HG03460 (cell line): ENCODE data around the gene CCDC51.

Experiments
- ATAC-seq: cut with Tn5 transposase; IDR thresholded peaks from one replicate; pipeline ENCODE4 v1.9.1; 2021; ENCODE audit not compliant: unreplicated experiment

Gene CCDC51

DNA sequence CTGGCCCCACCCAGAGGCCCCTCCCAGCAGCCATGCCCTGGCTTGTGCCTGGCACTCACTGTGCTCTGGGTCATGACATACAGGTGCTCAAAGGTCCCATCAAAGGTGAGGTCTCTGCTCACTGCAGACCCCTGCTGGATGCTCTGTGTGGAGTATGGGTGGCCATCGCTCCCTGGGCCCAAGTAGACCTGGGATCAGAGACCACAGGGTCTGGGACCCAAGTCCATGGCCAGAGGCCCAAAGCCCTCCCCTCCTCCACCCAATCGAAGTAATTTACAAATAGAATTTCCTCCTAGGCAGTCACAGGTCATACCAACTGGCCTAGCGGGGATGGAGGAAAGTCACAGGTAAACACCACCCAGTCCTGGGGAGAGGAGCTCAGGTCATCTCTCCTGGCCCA, 17.6 kb downstream of the CCDC51 start:
- ATAC-seq = no peak

DNA sequence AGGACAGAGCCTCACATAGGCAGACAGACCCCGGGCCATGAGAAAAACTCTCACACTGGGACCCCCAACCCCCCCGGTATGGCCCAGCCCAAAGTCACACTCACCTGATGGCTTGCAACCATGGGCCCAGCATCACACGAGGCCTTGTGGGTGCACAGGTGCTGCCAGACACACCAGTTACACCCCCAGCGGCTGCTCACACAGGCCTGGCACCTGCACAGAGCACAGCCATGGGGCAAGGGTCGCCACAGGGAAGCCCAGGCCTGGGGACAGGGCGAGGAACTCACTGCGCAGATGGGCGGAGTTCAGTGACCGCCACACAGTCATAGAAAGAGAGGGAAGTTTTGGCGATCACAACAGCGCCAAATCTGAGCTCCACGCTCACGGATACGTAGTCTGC, 19.4 kb downstream of the CCDC51 start:
- no peak for ATAC-seq

DNA sequence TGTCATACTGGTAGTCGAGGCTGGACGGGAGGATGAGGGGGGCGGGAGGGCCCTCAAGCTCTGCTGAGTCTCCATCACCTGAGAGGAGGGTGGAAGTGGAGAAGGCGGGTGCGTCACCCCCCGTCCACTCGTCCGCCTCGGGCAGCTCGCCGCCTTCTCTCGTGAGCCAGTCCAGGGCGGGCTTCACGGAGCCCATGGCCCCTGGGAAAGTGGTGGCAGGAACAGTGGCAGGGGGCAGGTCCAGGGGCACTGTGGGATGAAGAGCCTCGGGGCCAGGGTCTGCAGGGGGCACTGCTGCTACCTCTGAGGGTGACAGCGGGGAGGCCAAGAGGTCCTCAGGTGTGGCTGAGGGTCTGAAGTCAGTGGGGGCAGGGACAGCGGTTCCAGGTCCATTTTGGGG, 20.3 kb downstream of the CCDC51 start:
- ATAC-seq = no peak

DNA sequence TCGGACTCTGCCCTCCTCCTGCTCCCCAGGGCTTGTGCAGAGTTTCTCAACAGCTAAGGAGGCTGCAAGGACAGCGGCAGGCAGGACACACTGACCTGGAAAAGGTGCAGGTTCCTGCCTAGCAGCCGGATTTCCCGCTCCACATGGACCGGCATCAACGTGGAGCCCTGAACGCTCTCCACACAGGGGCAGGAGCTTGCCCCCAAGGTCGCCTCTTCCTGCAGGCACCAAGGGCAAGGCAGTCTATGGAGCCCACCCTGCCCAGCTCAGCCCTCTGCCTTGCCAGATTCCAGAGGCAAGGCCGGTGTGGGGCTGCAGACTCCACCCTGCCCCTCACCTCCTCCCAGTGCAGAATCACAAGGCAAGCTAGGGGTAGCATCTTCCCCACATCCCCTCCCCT, 20.8 kb downstream of the CCDC51 start:
- no peak for ATAC-seq

DNA sequence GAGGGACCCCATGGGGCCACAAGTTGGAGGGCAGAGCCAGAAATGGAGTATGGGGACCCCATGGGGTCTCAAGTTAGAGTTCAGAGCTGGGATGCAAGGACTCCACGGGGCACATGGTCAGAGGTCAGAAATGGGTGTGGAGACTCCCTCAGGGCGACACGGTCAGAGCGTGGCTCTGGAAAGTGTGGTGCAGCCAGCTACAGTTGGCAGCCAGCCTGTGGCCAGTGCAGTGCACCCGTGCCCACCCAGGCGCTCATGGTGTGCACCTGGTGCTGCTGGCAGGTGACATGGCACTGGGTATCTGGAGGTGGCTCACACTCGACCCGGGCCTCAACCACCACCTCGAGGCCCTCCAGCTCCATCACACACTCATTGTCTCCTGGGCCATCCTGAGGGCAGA, 21.3 kb downstream of the CCDC51 start:
- no peak for ATAC-seq

DNA sequence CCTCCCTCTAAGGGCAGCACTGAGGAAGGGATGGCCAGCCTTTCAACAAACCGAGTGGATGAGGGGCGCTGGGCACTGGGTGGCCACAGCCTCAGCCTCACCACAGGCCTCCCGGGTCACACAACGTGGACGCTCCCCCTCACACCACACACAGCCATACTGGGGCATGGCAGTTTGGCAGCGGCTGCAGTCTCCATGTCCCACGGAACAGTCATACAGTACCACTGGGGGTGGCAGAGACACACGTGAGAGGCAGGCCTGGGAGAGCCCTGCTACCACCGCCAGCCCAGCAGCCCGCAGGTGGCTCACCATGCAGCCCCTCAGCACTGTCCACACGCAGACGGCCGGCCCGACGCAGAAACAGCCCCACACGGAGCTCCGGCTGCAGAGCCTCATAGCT, 21.8 kb downstream of the CCDC51 start:
- ATAC-seq = no peak

DNA sequence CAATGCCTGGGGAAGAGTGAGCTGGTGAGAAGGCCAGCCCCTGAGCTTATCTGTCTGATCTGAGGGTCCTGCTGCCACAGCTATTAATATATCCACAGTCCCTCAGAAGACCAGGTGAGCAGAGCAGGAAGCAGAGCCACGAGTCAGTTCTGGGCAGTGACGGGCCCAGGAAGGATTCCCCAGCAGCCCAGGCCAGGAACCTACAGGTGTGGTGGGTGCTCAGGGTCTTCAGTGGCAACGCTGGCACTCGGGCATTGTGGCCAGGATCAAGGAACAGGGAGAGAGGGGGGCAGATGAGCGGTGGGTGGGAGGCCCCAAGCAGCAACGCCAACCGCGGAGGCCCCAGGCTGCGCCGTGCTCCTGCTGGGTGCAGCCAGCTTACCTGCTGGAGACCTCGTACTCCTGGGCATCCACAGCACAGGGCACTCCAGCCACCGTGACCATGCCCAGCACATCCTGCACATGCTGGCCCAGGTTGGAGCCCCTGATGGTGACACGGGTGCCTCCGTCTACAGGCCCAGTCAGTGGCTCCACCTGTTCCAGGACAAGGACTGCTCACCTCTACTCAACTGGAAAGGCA, 22.3 kb downstream of the CCDC51 start:
- no peak for ATAC-seq

DNA sequence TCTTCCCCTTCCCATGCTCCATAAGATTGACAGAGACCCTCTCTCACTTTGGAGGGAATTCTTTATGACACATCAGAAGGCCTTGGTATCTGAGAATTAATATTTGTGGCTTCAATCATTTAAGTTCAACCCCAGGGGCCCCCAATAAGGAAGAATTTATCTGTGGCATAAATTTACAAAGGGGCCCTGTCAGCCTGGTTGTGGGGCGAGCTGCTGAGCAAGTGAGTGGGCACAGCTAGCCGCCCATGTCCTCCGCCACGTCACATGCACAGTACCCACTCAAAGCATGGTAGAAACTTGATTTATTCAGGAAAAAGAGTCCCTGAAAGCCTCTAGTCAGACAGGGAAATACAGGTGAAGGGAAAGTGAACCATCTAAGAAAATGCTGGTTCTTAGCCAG, 23.4 kb downstream of the CCDC51 start:
- no peak for ATAC-seq

DNA sequence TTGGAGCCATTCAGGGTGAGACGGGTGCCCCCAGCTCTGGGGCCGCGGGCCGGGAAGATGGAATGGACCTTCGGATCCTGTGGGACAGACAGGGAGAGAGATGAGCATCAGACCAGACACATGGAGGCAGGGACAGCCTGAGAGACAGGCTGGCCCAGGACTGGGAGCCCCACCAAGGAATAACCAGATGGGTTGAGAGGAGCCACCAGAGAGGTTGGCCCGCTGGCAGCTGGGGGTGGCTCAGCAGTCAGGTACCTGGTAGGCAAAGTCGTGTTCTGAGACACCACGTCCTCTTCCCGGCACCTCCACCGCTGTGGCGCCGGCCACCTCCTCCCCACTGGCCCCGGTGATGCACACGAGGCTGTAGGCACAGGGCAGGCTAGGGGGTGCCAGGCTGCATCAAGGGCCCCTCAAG, 23.8 kb downstream of the CCDC51 start:
- ATAC-seq = no peak

DNA sequence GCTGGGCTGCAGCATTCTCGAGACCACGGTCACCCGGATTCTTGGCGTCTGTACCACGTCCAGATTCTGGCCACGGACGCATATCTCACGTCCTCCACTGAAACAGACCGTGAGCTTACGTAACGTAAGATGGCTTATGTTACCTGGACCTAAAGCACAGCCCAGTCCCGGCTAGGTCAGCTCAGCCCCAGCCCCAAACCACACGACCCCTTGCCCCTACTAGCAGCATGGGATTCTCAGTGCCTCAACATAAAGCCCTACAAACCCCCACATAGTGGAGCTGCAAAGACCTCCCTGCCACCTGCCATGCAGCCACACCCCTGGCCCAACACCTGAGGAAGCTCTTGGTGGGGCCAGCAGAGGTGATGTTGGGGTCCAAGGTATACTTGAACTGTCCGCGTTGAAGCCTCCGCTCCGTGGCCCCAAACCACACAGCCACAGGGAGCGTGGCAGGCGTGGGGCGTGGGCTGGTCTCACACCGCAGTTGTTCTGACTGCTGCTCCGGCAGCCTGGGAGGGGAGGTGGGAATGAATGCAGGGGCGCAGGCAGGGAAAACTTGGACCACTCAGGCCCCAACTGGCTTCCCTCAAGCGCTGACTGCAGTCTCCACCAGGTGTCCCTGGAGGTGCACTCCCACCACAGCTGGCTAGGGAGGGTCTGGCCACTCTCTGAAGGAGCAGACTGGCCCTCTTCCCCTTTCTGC, 24.5 kb downstream of the CCDC51 start:
- no peak for ATAC-seq

DNA sequence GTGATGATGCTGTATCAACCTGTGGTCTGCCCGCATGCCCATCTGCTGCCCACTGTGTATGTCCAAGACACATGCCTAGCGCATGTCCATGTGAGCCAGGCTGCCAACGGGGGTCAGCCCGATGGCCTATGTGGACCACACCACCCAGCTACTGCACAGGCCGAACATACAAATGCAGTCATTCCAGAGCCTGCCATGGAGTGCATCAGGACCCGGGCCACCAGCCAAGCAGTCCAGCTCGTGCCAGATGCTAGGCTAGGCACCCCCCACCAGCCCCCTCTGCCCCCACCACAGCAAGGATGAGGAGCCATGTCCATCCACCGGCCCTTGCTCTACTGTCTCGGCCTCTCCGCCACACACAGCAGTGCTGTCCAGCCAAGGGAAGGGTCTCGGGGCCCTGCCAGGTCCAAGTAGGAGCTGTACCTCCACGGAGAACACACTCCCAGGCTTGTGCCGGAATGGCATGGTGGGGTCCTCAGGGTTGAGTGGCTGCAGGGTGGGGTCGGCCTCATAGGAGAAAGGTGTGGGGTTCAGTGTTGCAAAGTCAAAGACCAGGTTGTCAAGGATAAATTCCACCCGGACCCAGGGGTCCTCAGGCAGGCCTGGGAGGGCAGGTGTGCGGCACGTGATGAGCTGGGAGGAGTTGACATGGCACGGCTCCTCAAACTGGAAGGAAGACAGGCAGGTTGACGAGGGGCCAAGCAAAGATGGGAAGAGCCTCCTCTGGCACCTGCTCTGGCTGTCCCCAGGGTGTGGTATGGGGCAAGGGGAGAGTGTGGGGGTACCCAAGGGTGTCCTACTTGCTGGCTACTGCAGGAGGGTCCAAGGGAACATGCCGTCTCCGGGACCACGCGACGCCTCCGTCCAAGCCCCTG, 25.3 kb downstream of the CCDC51 start:
- no peak for ATAC-seq

DNA sequence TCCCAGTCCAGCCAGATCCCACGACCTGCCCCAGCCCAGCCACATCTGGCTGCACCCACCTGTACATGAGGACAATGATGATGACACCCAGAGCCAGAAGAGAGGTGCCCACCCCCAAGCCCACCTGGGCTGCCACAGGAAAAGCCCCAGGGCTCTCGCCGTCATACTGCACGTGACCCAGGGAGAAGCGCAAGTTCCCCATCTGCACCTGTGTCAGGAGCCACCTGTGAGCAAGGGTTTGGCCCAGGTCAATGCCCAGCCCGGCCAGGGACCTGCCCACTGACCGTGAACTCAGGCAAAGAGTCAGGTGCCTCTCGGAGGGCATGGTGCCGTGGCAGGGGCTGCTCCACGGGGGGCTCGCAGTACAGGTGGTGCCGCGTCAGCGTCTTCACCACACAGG, 26.3 kb downstream of the CCDC51 start:
- ATAC-seq = no peak

DNA sequence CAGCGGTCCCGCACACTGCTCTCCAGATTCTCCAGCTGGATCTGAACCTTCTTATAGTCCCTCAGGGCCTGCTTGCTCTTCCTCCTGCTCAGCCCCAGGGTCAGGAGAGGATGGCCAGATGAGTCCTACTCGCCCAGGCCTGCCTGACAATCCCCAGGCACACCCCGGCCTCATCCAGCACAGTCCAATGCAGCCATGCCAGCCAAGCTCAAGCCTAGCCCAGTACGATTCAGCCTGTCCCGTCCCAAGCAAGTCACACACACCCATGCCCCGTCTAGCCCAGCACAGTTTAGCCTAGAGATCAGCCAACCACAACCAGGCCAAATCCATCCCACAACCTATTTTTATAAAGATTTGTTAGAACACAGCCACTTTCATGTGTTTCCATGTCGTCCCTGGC, 26.8 kb downstream of the CCDC51 start:
- ATAC-seq = no peak

DNA sequence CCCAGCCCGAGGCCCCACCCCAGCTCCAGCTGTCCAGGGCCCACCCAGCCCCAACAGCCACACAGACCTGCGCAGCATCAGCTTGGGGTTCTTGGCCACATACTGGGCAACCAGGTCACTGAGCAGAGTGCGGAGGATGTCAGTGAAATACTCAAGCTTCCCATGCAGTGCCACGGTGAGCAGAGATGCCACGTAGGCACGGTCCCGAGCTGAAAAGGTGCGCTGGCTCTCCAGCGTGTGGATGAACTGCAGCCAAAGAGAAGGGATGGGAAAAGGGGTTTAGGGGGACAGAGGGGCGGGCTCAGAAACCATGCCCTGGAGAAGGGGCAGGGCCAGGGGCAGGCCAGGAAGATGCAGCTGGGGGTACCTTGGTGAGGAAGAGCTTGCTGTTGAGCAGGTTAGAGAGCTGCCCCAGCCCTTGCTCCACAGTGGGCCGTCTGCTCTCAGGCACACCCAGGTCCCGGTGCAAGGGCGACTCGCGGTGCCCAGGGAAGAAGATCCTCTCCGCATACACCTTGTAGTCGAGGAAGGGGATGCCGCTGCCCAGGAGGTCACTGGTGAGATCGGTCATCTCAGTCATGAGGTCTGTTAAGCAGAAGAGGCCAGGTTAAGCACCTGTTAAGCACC, 27.4 kb downstream of the CCDC51 start:
- ATAC-seq = no peak

DNA sequence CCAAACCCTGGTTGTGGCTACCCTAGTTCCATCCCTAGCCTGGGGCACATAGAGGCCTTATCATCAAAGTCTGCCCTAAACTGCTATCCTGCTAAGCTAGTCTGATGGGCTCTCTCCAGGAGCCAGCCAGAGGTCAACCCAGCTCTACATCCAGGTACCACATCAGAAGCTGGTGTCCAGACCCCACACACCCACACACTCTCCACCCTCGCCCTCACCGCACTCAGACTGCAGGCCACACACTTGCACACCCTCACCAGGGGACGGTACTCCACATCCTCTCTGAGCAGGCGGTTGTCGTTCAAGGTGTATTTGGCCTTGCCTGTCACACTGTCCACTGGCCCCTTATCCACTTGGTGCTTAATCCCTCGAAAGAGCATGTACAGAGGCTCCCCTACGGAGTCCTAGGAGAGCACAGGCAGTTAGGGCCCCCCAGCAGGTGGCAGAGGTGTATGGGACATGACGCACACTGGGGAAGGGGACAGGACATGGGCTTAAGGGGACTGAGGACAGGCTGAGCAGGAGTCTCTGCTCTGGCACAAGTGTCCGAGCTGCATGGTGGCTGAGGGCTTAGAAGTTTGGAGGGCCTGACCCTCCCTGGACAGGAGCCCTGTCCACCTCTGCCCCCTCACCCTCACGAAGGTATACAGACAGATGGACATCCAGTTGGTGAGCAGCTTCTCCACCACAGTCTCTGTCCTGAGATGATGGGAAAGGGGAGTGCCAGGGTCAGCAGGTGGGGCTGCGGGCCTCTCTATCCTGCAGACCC, 28.1 kb downstream of the CCDC51 start:
- ATAC-seq = no peak

DNA sequence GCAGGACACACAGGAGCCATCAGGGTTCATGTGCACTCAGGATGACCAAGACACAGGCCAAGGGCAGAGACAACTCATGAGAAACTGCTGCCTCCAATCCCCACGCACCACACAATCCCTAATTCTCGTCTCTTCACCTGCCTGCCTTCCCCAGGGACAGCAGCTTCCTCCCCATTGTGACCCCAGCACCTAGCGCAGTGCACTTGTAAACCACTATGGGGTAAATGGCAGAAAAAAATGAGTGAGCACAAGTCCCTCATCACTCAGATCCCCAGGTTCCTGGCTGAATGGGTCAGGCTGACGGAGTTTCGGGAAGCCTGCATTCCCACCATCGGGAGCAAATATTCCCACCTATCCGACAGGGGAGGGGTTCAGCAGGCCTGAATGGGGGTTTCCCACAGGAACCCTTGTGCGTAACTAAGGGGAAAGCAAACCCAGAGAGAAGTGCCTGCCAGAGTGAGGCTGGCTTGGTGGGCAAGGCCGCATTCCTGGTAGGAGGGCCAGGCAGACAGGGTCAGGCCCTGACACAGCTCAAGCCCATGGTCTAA, 28.8 kb downstream of the CCDC51 start:
- ATAC-seq = no peak

DNA sequence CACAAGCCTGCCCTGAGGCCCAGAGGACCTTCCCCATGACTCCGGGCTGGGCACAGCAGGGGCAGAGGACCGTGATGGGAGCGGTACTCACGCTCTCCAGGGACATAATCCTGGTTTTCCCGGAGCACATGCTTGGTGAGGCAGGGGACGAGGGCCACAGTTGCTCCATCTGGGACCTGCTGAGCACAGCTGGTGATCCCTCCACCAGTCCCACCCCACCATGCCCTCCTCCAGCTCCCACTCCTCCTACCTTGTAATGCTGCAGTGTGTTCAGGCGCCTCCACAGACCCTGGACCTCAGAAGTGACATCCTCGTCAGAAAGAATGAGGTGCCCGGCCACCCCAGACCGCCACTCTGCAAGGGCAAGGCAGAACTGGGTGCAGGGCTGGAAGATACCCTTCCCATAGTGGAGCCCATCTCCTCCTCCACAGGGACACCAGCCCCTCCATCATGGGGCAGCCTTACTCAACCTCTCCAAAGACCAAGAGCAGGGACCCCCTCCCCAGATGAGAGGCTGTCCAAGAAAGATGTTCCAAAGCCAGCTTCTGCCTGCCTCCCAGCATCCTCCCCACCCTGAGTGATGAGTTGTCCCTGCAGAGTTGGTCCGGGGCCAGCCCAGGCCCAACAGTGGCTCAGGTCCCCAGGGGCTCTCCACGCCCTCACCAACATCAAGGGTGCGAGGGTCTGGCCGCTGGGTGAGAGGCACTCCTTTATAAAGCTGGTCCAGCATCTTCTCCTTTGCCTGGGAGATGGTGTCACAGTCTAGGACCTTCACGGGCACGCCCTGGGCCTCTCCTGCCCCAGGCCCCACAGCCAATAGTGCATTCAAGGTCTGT, 29.5 kb downstream of the CCDC51 start:
- ATAC-seq = no peak

DNA sequence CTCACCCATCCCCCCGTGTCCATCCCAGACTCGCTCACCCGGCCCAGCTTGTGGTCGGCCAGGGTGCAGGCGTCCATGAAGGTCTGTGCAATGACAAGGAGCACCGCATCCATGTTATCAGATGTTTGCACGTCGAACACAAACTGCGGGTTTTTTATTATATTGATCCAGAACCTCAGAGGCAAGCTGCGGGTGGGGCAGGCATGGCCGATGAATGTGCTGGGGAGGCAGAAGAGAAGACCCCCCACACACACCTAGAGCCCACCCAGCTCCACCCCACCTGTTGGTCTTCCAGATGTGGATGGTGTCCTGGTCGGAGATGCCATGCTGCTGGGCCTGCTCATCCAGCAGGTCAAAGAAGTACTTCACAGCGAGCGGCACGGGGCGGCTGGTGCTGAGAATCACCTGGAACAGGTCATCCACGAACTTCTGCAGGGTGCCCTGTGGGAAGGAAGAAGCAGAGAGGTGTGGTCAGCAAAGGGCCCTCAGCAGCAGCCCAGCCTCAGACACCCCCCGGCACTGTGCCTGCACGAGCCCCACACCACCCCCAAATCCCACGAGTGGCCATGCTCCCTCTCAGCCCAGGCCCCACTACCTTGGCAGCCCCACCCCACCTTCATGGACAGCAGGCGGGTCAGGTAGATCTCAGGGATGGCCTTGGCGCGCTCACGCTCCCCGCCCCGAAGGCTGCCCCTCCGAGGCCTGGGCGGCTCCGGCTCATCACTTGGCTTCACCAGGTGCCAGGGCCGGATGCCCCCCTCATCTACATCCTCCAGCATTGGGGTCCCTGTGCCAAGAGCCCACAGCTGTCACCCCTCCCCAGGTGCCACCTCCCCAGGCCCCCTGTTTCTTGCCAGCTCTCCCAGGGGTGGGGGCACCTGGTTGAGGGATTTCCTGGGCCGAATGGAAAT, 30.4 kb downstream of the CCDC51 start:
- ATAC-seq = no peak

DNA sequence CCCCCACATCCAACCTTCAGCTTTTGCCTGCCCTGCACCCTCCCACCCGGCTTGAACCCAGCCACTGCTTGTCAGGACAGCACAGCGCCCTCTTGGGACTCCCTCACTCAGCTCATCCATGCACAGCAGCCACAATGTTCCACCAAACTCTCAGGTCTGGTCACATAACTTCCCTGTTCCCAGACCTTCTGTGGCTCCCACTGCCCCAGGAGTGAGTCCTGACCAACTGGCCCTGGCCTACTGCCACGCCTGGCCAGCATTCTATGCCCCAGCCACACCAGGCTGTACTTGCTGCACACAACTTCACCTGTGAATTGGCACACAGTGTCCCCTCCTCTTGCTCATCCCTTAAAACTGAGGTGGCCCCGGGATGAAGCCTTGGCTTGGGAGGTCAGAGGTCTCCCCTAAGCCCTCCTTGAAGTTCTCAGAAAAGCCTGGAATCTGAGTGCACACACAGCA, 31.1 kb downstream of the CCDC51 start:
- no peak for ATAC-seq
